H9 (cell line): ENCODE measurements around the gene RPL29. TPM values are rescaled to one million over a fixed set of nuclear protein-coding genes. Genes with fewer than 3 reads are reported as not detected.

Experiments
- DNase-seq: peaks from one replicate; pipeline ENCODE4 v3.0.0-alpha.2; 2017
- H2AFZ ChIP-seq: one replicate; pipeline ENCODE4 v1.6.1; 2013; ENCODE audit warnings: mild to moderate bottlenecking, low read length, control low read depth, moderate library complexity
- H2AK5ac ChIP-seq: 2 replicates; pipeline ENCODE4 v1.6.1; 2013; ENCODE audit warnings: low read length, control low read depth, mixed read lengths; ENCODE audit not compliant: insufficient read length
- H2BK120ac ChIP-seq: one replicate; pipeline ENCODE4 v1.6.1; 2013; ENCODE audit warnings: low read depth, mild to moderate bottlenecking, low read length, control low read depth, inconsistent platforms; ENCODE audit not compliant: poor library complexity, severe bottlenecking
- H2BK12ac ChIP-seq: 2 replicates; pipeline ENCODE4 v1.6.1; 2013; ENCODE audit warnings: low read length, control low read depth, mixed read lengths, low read depth; ENCODE audit not compliant: insufficient read length
- H2BK15ac ChIP-seq: 2 replicates; pipeline ENCODE4 v1.6.1; 2013; ENCODE audit warnings: low read depth, low read length, control low read depth
- H2BK20ac ChIP-seq: one replicate; pipeline ENCODE4 v1.6.1; 2013; ENCODE audit warnings: low read depth, mild to moderate bottlenecking, low read length, control low read depth, inconsistent platforms; ENCODE audit not compliant: poor library complexity, severe bottlenecking
- H2BK5ac ChIP-seq: 2 replicates; pipeline ENCODE4 v1.6.1; 2013; ENCODE audit warnings: low read length, control low read depth, mixed read lengths; ENCODE audit not compliant: insufficient read length
- H3K14ac ChIP-seq: 2 replicates; pipeline ENCODE4 v1.6.1; 2013; ENCODE audit warnings: low read length, control low read depth; ENCODE audit not compliant: insufficient read depth
- H3K18ac ChIP-seq: 2 replicates; pipeline ENCODE4 v1.6.1; 2013; ENCODE audit warnings: low read depth, mild to moderate bottlenecking, mixed read lengths, low read length, control low read depth; ENCODE audit not compliant: insufficient read length
- H3K23ac ChIP-seq: 2 replicates; pipeline ENCODE4 v1.6.1; 2013; ENCODE audit warnings: low read length, control low read depth, mixed read lengths, low read depth; ENCODE audit not compliant: insufficient read length
- H3K23me2 ChIP-seq: 2 replicates; pipeline ENCODE4 v1.6.1; 2013; ENCODE audit warnings: low read depth, mild to moderate bottlenecking, mixed read lengths, low read length, control low read depth; ENCODE audit not compliant: insufficient read length, poor library complexity, severe bottlenecking
- H3K27ac ChIP-seq: 2 replicates; pipeline ENCODE4 v1.5.1; 2013; ENCODE audit warnings: low read length, control low read depth, mixed read lengths, low read depth; ENCODE audit not compliant: insufficient read length
- H3K27me3 ChIP-seq: 2 replicates; pipeline ENCODE4 v1.6.1; 2013; ENCODE audit warnings: low read length, control low read depth, inconsistent platforms; ENCODE audit not compliant: insufficient read depth
- H3K4ac ChIP-seq: 2 replicates; pipeline ENCODE4 v1.6.1; 2013; ENCODE audit warnings: low read depth, mild to moderate bottlenecking, control low read depth, inconsistent platforms, low read length, moderate library complexity
- H3K4me1 ChIP-seq: 2 replicates; pipeline ENCODE4 v1.6.1; 2013; ENCODE audit warnings: low read length, control low read depth, inconsistent platforms; ENCODE audit not compliant: insufficient read depth
- H3K4me2 ChIP-seq: 2 replicates; pipeline ENCODE4 v1.6.1; 2013; ENCODE audit warnings: low read length, control low read depth, mixed read lengths; ENCODE audit not compliant: insufficient read length, insufficient read depth
- H3K56ac ChIP-seq: 2 replicates; pipeline ENCODE4 v1.6.1; 2013; ENCODE audit warnings: low read depth, mild to moderate bottlenecking, mixed read lengths, low read length, control low read depth; ENCODE audit not compliant: insufficient read length
- H3K79me1 ChIP-seq: 2 replicates; pipeline ENCODE4 v1.6.1; 2013; ENCODE audit warnings: low read depth, mild to moderate bottlenecking, moderate library complexity, low read length, control low read depth, inconsistent platforms; ENCODE audit not compliant: insufficient read depth, poor library complexity, severe bottlenecking
- H3K79me2 ChIP-seq: 2 replicates; pipeline ENCODE4 v1.6.1; 2013; ENCODE audit warnings: low read length, control low read depth, inconsistent platforms; ENCODE audit not compliant: insufficient read depth
- H3K9ac ChIP-seq: 2 replicates; pipeline ENCODE4 v1.6.1; 2013; ENCODE audit warnings: low read length, control low read depth, mixed read lengths; ENCODE audit not compliant: insufficient read length; ENCODE audit errors: extremely low read depth
- H3K9me3 ChIP-seq: one replicate; pipeline ENCODE4 v1.6.1; 2013; ENCODE audit warnings: low read depth, low read length, inconsistent platforms; ENCODE audit not compliant: control insufficient read depth
- H3T11ph ChIP-seq: one replicate; pipeline ENCODE4 v1.6.1; 2013; ENCODE audit warnings: mild to moderate bottlenecking, low read length, control low read depth, inconsistent platforms
- H4K20me1 ChIP-seq: one replicate; pipeline ENCODE4 v1.6.1; 2013; ENCODE audit not compliant: control insufficient read depth, insufficient read length, insufficient read depth
- H4K5ac ChIP-seq: 2 replicates; pipeline ENCODE4 v1.6.1; 2013; ENCODE audit warnings: low read depth, mild to moderate bottlenecking, mixed read lengths, low read length, control low read depth; ENCODE audit not compliant: insufficient read length
- H4K8ac ChIP-seq: replicated peaks from 2 replicates; pipeline ENCODE4 v1.6.1; 2013; ENCODE audit warnings: low read length, control low read depth, mixed read lengths, low read depth; ENCODE audit not compliant: insufficient read length
- H4K91ac ChIP-seq: 2 replicates; pipeline ENCODE4 v1.6.1; 2013; ENCODE audit warnings: low read depth, mild to moderate bottlenecking, moderate library complexity, mixed read lengths, low read length, control low read depth; ENCODE audit not compliant: insufficient read length
- H3K27ac Mint-ChIP-seq, 3 experiments: 2 replicates in 2 of 3; 3 replicates in 1 of 3; pipeline ENCODE4 v1.8.0; 2020 to 2021; ENCODE audit warnings: mixed read lengths in 3 of 3, mild to moderate bottlenecking in 1 of 3, moderate library complexity in 1 of 3
- H3K27me3 Mint-ChIP-seq: 2 replicates; pipeline ENCODE4 v1.8.0; 2021; ENCODE audit warnings: low read depth, mild to moderate bottlenecking, moderate library complexity, mixed read lengths
- H3K36me3 Mint-ChIP-seq, 3 experiments: 2 replicates in 2 of 3; 3 replicates in 1 of 3; pipeline ENCODE4 v1.8.0; 2020 to 2021; ENCODE audit warnings: low read depth in 3 of 3, mixed read lengths in 3 of 3; ENCODE audit not compliant: insufficient read depth in 1 of 3
- H3K4me1 Mint-ChIP-seq, 2 experiments: 2 replicates each; pipeline ENCODE4 v1.8.0; 2020; ENCODE audit warnings: mixed read lengths in 2 of 2
- H3K4me3 Mint-ChIP-seq, 2 experiments: 2 replicates in 1 of 2; 3 replicates in 1 of 2; pipeline ENCODE4 v1.8.0; 2020 to 2021; ENCODE audit warnings: mild to moderate bottlenecking in 2 of 2, mixed read lengths in 2 of 2, moderate library complexity in 1 of 2
- H3K9me3 Mint-ChIP-seq, 2 experiments: 2 replicates in 1 of 2; 3 replicates in 1 of 2; pipeline ENCODE4 v1.8.0; 2020; ENCODE audit warnings: mild to moderate bottlenecking in 2 of 2, mixed read lengths in 2 of 2, moderate library complexity in 1 of 2
- WGBS: extraction: QIAGEN DNeasy Blood & Tissue Kit; methylation state at CpG from one replicate; pipeline ENCODE4 v1.1.7; 2013; ENCODE audit warnings: missing lambda C conversion rate, low lambda C conversion rate, mixed read lengths; ENCODE audit not compliant: insufficient read length; ENCODE audit errors: extremely low coverage; 5-methylcytosine and 5-hydroxymethylcytosine counted together
- total RNA-seq: library from RNA; stranded (reverse); gene quantifications from 2 replicates; pipeline ENCODE4 v1.2.1, GENCODE V29; 2021
- TF ChIP-seq, protein P1 (sequence below): fragments of 200-600 bp; sonication (generic); conservative IDR thresholded peaks from 3 replicates; pipeline ENCODE4 v1.8.0; 2021; ENCODE audit warnings: antibody characterized with exemption, mild to moderate bottlenecking

Gene RPL29
- total RNA-seq, 1 experiment from 2014 or later = 1,592 TPM

DNA sequence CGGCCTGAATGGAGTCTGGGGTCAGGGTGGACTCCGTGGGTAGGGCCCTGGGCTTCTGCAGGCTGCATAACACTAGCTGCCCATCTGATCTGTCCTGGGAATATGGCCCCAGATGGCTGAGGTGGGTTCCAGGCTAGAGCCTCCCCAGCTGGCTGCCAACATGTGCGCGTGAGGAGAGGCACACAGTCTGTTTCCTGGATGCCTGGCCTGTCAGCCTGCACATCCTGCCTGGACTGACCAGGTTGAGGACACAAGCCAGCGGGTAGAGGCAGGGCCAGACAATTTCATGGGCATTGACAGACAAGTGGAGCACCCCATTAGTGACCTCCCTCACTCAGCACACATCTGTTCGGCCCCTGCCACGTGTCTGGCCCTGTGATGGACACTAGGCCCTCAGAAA, 29.8 kb upstream of the RPL29 start:
- H3K27me3 ChIP-seq = no peaks in the 10 kb centered on the region
- H4K91ac ChIP-seq = no peak overlapping the region
- no peak overlapping the region for H4K8ac ChIP-seq
- no peaks in the 10 kb centered on the region for H3K9me3 Mint-ChIP-seq
- H3K23ac ChIP-seq = no peak overlapping the region
- H2BK20ac ChIP-seq = no peak overlapping the region
- H3K14ac ChIP-seq = no peak overlapping the region
- H3K27ac Mint-ChIP-seq = no peak overlapping the region; a peak in 1 of 7 replicates
- TF ChIP-seq, protein P1, sequence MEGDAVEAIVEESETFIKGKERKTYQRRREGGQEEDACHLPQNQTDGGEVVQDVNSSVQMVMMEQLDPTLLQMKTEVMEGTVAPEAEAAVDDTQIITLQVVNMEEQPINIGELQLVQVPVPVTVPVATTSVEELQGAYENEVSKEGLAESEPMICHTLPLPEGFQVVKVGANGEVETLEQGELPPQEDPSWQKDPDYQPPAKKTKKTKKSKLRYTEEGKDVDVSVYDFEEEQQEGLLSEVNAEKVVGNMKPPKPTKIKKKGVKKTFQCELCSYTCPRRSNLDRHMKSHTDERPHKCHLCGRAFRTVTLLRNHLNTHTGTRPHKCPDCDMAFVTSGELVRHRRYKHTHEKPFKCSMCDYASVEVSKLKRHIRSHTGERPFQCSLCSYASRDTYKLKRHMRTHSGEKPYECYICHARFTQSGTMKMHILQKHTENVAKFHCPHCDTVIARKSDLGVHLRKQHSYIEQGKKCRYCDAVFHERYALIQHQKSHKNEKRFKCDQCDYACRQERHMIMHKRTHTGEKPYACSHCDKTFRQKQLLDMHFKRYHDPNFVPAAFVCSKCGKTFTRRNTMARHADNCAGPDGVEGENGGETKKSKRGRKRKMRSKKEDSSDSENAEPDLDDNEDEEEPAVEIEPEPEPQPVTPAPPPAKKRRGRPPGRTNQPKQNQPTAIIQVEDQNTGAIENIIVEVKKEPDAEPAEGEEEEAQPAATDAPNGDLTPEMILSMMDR = no peak
- H3K79me2 ChIP-seq = no peaks in the 10 kb centered on the region
- H4K5ac ChIP-seq = no peak overlapping the region
- peaks cover 4% of the 10 kb centered on the region; the same call in 1 of the 2 replicates for H3K4me1 ChIP-seq
- H2BK15ac ChIP-seq = no peak overlapping the region
- H2BK5ac ChIP-seq = no peak overlapping the region
- no peak overlapping the region for H3K56ac ChIP-seq
- H3K9me3 ChIP-seq = no peaks in the 10 kb centered on the region
- H3K9ac ChIP-seq = no peak overlapping the region
- H3K27ac ChIP-seq = no peak overlapping the region
- H3T11ph ChIP-seq = no peak overlapping the region
- no peaks in the 10 kb centered on the region for H3K23me2 ChIP-seq
- H4K20me1 ChIP-seq = peaks cover 5% of the 10 kb centered on the region
- no peak overlapping the region for H2BK12ac ChIP-seq
- H3K4ac ChIP-seq = no peak overlapping the region
- no peak overlapping the region for H2AFZ ChIP-seq
- H2BK120ac ChIP-seq = no peak overlapping the region
- H3K4me1 Mint-ChIP-seq = peaks cover 11 to 20% of the 10 kb centered on the region in 2 experiments
- no peak overlapping the region for H3K4me3 Mint-ChIP-seq
- no peaks in the 10 kb centered on the region for H3K36me3 Mint-ChIP-seq
- H3K27me3 Mint-ChIP-seq = peaks cover 2% of the 10 kb centered on the region
- DNase-seq = no peak
- no peaks in the 10 kb centered on the region for H3K79me1 ChIP-seq
- no peak overlapping the region for H3K4me2 ChIP-seq
- H3K18ac ChIP-seq = no peak overlapping the region
- H2AK5ac ChIP-seq = no peak overlapping the region
- WGBS = no CpG with 5 or more reads among the region's 7 CpGs
